Ramos (cell line): ENCODE data around the gene SMCO4.
"Not testable (repeated sequence)": the region's sequence is repeated elsewhere in the genome, so short reads cannot be mapped to it uniquely, and the experiment has no call there.

Experiments
- in situ Hi-C: fragments of 300-500 bp; cut with MboI; formaldehyde crosslinking; loops from one replicate; pipeline ENCODE4 v1.14.3; 2022; ENCODE audit warnings: low sequenced_read_pairs; ENCODE audit not compliant: unreplicated experiment

Gene SMCO4

GRCh38 chr11:93481279-93481678 lies 61.9 kb downstream of the SMCO4 start:
- in situ Hi-C loops, result no loop called here

GRCh38 chr11:93480756-93481155 lies 62.4 kb downstream of the SMCO4 start:
- in situ Hi-C loops, result no loop called here

GRCh38 chr11:93480256-93480655 lies 62.9 kb downstream of the SMCO4 start:
- in situ Hi-C loops, result no loop called here

- in situ Hi-C loops, result no loop called here
These were observed 64.3 kb downstream of the SMCO4 start for GRCh38 chr11:93478841-93479240.

GRCh38 chr11:93477684-93478234 lies 65.4 kb downstream of the SMCO4 start:
- in situ Hi-C loops, result no loop called here

GRCh38 chr11:93476796-93477195 lies 66.4 kb downstream of the SMCO4 start:
- in situ Hi-C loops, result no loop called here

GRCh38 chr11:93474123-93474522 lies 69.1 kb downstream of the SMCO4 start:
- in situ Hi-C loops, result no loop called here

GRCh38 chr11:93468290-93468689 lies 74.9 kb downstream of the SMCO4 start:
- in situ Hi-C loops, result no loop called here

GRCh38 chr11:93467054-93467453 lies 76.1 kb downstream of the SMCO4 start:
- in situ Hi-C loops, result no loop called here

- in situ Hi-C loops, result no loop called here
These were observed 78.2 kb downstream of the SMCO4 start for GRCh38 chr11:93464927-93465540.

- in situ Hi-C loops, result not testable (repeated sequence)
These were observed 79.5 kb downstream of the SMCO4 start for GRCh38 chr11:93463666-93464065.

- in situ Hi-C loops, result no loop called here
These were observed 84.9 kb downstream of the SMCO4 start for GRCh38 chr11:93458286-93458685.

- in situ Hi-C loops, result no loop called here
These were observed 98.5 kb downstream of the SMCO4 start for GRCh38 chr11:93444617-93445073.

- in situ Hi-C loops, result not testable (repeated sequence)
These were observed 100.0 kb downstream of the SMCO4 start for GRCh38 chr11:93443232-93443631.

GRCh38 chr11:93432247-93432646 lies 110.9 kb downstream of the SMCO4 start:
- in situ Hi-C loops, result no loop called here
